Measurements from ENCODE around the gene APBB2. TPM values are rescaled to one million over a fixed set of nuclear protein-coding genes. Genes with fewer than 3 reads are reported as not detected.

Gene APBB2
- total RNA-seq, 1 donor from 2014 or later = 63.2 TPM

DNA sequence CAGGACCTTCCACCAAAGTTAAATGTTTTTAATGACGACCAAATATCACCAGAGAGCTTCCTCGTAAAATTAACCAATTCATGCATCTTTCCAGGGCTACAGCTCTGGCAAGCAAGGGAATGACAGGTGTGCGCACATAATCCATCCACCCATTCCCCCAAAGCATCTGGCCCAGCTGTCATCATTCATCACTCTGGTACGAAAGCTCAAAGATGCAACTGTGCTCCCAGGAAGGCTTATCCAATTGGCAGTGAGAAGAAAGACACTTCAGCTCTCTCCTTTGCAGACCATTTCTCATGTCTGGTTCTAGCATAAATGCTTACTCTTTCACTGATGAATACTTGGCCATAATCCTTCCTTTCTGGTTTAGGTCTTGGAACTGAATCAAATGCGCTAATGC, 325.4 kb downstream of the APBB2 start:
- Mint-ChIP-seq H3K27ac (no peak overlapping the region), H3K4me3 (no peak overlapping the region), H3K4me1 (peaks cover 2% of the 10 kb centered on the region), H3K36me3 (peaks cover 21% of the 10 kb centered on the region), H3K27me3 (ENCODE audit: low read depth) (no peaks in the 10 kb centered on the region), H3K9me3 (no peaks in the 10 kb centered on the region)
- DNase-seq (ENCODE audit: low spot score in 2 of 2, unreplicated experiment in 2 of 2) = no peak
- TF ChIP-seq, protein P1, sequence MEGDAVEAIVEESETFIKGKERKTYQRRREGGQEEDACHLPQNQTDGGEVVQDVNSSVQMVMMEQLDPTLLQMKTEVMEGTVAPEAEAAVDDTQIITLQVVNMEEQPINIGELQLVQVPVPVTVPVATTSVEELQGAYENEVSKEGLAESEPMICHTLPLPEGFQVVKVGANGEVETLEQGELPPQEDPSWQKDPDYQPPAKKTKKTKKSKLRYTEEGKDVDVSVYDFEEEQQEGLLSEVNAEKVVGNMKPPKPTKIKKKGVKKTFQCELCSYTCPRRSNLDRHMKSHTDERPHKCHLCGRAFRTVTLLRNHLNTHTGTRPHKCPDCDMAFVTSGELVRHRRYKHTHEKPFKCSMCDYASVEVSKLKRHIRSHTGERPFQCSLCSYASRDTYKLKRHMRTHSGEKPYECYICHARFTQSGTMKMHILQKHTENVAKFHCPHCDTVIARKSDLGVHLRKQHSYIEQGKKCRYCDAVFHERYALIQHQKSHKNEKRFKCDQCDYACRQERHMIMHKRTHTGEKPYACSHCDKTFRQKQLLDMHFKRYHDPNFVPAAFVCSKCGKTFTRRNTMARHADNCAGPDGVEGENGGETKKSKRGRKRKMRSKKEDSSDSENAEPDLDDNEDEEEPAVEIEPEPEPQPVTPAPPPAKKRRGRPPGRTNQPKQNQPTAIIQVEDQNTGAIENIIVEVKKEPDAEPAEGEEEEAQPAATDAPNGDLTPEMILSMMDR (IDR thresholded peaks at IDR 0.05; ENCODE audit: unreplicated experiment) = no peak

DNA sequence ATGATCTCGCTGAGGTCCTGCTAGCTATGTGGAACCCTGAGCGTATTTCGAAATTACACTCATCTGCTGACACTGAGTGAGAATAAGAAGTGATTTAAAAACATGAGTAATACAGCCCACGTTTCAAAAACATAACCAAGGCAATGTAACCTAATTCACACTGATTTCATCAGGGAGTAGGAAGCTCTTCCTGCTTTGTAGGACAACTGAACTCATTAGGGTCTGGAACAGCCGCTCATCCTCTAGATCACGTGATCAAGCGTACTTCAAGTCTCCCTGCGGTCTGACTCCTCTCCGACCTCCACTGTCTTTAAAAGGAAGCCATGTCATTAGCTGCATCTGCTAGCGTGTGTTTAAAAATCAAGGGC, 326.6 kb downstream of the APBB2 start:
- Mint-ChIP-seq H3K4me3 (no peak overlapping the region), H3K36me3 (peaks cover 16% of the 10 kb centered on the region), H3K4me1 (peaks cover 2% of the 10 kb centered on the region), H3K9me3 (no peaks in the 10 kb centered on the region), H3K27me3 (ENCODE audit: low read depth) (no peaks in the 10 kb centered on the region), H3K27ac (no peak overlapping the region)
- TF ChIP-seq, protein P1 (IDR thresholded peaks at IDR 0.05; ENCODE audit: unreplicated experiment) = no peak
- no peak for DNase-seq (ENCODE audit: low spot score in 2 of 2, unreplicated experiment in 2 of 2)

DNA sequence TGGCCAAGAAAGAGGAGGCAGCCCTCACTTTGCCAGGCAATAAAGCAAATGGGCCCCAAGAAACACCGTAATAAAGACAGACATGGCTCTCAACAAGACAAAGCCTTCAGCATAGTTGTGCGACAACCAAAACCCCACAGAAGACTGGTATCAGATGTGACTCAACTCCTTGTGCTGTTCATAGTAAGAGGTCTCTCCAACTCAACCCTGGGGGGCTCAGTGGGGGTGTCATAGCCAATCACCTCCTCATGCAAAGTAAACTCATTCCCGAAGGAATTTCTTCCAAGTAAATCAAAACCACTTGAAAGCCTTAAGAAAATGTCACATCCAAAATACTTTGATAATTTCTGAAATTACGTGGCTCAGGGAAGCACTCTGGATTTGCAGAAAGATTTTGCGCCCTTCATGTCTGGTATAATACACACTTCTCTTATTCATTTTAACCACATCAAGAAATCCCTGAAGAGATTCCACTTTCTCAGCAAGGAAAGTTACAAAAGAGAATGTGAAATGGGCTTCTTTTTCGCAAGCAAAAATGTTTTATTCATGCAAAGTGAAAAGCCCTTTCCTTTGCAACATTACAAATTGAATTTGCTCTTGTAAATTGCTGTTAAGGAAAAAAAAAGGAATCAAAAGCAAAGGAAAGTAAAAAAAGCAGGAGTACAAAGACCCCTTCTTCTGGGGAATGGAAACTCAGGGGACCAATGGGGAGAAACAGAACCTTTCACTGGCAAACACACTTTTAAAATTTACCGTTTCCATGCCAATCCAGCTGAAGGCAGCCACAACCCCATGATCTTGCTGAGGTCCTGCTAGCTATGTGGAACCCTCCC, 327.2 kb downstream of the APBB2 start:
- peaks cover 6% of the 10 kb centered on the region for H3K4me1 Mint-ChIP-seq
- peaks cover 17% of the 10 kb centered on the region for H3K36me3 Mint-ChIP-seq
- no peak overlapping the region for H3K27ac Mint-ChIP-seq
- no peak for DNase-seq (ENCODE audit: low spot score in 2 of 2, unreplicated experiment in 2 of 2)
- no peaks in the 10 kb centered on the region for H3K9me3 Mint-ChIP-seq
- no peaks in the 10 kb centered on the region for H3K27me3 Mint-ChIP-seq (ENCODE audit: low read depth)
- no peak overlapping the region for H3K4me3 Mint-ChIP-seq
- TF ChIP-seq, protein P1 (IDR thresholded peaks at IDR 0.05; ENCODE audit: unreplicated experiment) = no peak

DNA sequence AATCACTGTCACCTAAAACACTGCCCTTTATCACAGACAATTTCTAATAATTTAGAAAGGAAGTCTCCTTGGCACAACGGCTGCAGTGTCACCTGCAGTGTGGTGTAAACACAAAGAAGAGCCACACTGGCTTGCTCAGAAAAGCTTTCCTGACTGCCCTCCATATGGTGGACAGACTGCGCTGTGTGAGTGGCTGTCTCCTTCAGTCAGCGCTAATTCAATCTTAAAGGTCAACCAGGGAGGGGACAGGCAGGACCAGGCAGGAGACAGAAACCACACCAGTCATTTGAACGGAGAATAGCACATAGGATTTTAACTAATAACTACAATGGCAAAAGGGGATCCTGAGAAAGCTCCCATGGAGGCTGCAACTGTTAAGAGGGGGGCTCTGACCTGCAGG, 332.5 kb downstream of the APBB2 start:
- Mint-ChIP-seq H3K36me3 (peaks cover 19% of the 10 kb centered on the region), H3K9me3 (no peaks in the 10 kb centered on the region), H3K27me3 (ENCODE audit: low read depth) (no peaks in the 10 kb centered on the region), H3K27ac (peak overlapping the region; percentile 68), H3K4me1 (peaks cover 21% of the 10 kb centered on the region), H3K4me3 (no peak overlapping the region)
- TF ChIP-seq, protein P1 (IDR thresholded peaks at IDR 0.05; ENCODE audit: unreplicated experiment) = no peak
- DNase-seq (ENCODE audit: low spot score in 2 of 2, unreplicated experiment in 2 of 2) = no peak

DNA sequence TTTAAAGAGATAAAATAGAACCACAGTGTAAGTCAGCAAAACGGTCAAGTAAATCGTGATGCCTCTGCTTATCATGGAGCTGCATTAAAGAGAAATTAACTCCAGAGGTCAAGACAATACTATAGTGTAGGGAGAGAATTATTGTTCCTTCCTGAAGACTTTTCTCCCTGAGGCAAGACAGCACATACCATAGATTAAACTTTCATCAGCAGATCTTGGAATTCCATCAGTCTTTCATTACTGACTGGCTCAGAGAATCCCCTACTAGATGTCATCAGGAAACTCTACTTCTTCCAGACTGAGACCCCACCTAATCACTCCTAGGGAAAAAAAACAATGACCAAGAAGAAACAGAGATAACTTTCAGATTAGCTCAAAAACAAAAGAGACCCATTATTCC, 333.2 kb downstream of the APBB2 start:
- H3K4me3 Mint-ChIP-seq = no peak overlapping the region
- peak overlapping the region; percentile 94 for H3K27ac Mint-ChIP-seq
- H3K4me1 Mint-ChIP-seq = peaks cover 21% of the 10 kb centered on the region
- DNase-seq (ENCODE audit: low spot score in 2 of 2, unreplicated experiment in 2 of 2) = no peak
- no peaks in the 10 kb centered on the region for H3K9me3 Mint-ChIP-seq
- peaks cover 19% of the 10 kb centered on the region for H3K36me3 Mint-ChIP-seq
- TF ChIP-seq, protein P1 (IDR thresholded peaks at IDR 0.05; ENCODE audit: unreplicated experiment) = no peak
- H3K27me3 Mint-ChIP-seq (ENCODE audit: low read depth) = no peaks in the 10 kb centered on the region
